Ecto neural progenitor cell (in vitro differentiated cells): ENCODE measurements around the gene ATXN1L.
A peak's percentile ranks its signal among the peaks of the same experiment; 100 is the strongest.
"Not testable (repeated sequence)": the region's sequence is repeated elsewhere in the genome, so short reads cannot be mapped to it uniquely, and the experiment has no call there.

Experiments
- DNase-seq: peaks from one replicate; pipeline ENCODE4 v3.0.0-alpha.2; 2018; ENCODE audit warnings: low spot score

Gene ATXN1L, protein sequence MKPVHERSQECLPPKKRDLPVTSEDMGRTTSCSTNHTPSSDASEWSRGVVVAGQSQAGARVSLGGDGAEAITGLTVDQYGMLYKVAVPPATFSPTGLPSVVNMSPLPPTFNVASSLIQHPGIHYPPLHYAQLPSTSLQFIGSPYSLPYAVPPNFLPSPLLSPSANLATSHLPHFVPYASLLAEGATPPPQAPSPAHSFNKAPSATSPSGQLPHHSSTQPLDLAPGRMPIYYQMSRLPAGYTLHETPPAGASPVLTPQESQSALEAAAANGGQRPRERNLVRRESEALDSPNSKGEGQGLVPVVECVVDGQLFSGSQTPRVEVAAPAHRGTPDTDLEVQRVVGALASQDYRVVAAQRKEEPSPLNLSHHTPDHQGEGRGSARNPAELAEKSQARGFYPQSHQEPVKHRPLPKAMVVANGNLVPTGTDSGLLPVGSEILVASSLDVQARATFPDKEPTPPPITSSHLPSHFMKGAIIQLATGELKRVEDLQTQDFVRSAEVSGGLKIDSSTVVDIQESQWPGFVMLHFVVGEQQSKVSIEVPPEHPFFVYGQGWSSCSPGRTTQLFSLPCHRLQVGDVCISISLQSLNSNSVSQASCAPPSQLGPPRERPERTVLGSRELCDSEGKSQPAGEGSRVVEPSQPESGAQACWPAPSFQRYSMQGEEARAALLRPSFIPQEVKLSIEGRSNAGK

DNA sequence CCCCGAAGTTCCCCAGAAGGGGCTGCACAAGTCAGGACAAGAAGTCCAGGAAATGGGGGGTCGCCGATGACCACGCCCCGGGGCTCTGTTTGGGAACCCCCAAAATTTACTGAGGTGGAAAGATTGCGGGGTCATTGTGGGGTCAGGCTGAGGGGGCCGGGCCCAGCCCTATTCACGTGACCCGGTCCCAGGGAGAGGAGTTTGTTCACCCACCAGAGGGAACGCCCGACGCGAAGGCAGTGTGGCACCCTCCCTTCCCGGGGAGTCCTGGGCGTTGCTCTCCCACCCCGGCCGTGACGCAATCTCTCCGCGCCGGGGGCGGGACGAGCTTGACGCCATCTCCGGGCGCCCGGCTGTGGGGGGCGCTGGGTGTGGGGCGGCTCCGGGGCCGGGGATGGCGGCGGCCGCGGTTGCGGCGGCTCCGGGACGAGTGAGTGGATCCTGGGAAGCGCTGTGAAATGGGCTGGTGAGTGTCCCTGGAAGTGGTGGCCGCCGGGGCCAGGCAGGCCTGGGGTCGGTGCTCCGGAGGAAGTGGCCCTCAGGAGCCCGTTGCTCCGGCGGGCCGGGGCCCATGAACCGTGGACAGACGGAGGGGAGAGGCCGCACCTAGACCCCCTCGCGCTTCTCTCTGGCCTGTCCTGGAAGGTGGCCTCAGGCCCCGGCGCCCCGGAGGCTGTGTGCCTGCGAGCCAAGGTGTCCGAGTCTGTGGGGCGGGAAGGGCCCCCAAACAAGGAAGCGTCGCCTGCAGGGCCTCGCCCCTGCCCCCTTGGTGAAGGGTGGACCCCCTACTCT lies at the start of gene ATXN1L:
ATXN1L (plus strand) TSS at position 338 of the 792 bp plus-strand sequence. CDS start 3,765 bp downstream, outside the sequence.
- peak; percentile 93 for DNase-seq

DNA sequence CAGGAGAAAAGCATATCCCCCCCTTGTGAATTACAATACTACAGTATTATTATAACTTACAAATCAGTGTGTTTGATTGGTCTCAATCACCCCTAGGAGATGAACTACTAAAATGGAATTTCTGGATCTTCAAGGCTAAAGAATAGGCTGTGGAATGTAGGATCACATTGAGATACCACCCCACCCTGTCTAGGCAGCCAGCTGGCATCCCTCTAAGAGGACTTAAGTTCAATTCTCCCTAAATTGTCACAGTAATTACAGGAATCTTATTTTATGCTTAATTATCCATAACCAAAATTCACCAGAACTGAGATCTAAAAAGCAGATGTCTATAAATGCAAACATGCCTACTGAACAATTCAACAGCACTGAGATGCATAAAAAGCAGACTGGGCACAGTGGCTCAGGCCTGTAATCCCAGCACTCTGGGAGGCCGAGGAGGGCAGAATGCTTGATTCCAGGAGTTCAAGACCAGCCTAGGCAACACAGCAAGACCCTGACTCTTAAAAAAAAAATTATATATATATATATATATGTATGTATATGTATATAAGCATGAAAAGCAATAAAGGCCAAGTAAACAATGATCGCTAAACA lies 49.2 kb upstream of the ATXN1L start:
- DNase-seq = no peak

DNA sequence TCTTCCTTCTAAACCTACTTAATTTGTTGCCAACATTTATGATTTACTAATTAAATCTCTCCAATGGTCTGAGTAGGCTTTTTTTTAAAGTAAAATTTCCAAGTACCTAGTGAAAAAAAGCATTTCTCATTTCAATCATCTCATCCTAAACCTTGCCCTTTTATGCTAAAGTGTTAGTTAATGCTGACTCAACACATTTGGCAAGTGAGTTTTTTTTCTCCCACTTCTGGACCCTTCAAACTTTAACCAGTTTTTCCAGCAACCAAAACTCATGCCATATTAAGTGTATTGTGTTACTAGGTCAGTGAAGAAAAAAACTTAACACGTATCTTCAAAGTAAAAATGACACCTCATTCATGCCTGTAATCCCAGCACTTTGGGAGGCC lies 42.5 kb upstream of the ATXN1L start:
- DNase-seq = no peak

DNA sequence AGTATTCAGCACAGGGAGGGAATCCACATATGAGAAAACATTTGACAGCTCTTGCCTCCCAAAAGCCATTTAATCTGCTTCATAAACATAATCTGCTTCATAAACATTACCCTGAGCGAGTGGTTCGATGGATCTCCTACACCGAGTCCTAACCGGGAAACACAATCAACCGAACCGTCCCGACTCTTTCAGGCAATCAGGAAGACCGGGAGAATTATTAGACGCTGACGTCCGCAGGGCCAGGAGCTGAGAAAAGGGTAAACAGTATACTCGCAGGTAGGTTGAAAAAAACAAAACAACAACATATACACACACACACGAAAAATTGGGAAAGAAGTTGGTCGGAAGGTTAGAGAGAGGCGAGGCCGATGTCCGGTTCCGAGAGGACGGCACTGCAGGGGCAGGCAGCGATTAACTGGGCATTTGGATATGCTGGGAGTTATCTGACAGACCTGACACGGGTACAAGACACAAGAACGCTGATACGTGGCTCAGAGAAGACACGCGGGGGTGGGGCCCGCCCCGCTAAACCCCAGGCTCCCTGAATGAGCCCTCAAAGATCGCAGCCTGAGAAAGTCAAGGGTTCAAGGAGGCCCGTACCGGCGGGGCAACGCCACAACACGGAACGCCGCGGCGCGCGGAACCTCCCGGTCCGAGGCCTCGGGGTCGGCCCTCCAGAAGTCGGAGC lies 37.7 kb upstream of the ATXN1L start:
- DNase-seq = no peak

DNA sequence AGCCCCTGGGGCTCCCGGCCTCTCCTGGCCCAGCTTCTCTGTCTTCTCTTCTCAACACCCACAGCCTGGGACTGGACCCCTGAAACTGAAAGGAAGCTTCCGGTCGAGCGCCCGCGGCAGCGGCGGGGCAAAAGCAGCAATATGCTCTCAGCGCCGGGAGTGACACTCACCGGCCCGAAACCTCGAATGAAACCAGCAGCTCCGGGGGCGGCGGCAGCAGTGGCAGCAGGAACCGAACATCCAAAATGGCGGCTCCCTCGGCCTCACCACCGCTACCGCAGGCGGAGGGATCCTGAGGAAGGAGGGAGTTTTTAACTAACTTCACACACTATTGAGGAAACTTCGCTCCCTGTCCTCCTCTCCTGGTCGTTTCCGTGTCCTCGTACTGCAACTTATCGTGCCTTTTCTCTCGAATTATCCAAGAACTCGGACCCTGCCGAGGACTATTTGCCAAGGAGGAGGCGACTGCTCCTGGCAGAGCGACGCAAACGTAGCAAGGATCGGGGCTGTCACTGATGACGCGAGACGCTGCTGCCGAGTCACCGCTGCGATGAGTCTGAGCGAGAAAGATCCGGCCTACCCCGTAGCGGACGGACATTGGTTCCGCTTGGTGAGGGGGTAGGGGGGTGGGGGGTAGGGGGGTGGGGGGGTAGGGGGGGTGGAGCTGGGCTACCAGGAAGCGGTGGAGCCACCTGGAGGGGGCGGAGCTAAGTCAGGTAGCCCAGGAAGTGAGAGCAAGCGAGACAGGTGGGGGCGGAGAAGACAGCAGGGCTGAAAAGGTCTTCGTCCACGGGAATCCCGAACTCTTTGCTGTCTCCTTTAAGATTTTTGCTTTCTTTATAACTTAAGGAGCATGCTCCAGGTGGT lies 37.0 kb upstream of the ATXN1L start, which contains the start of gene AP1G1:
AP1G1 (minus strand) TSS at position 242 of the 867 bp plus-strand sequence. CDS start 19,355 bp downstream, outside the sequence.
- peak; percentile 95 for DNase-seq

DNA sequence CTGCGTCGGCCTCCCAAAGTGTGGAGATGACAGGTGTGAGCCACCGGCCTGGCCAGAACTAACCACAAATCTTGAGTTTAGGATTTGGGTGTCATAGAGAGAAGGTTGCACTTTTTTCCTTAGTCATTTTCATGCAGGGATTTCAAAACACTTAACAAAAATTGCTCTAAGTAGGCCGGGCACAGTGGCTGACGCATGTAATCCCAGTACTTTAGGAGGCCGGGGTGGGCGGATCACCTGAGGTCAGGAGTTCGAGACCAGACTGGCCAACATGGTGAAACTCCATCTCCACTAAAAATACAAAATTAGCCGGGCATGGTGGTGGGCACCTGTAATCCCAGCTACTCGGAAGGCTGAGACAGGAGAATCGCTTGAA lies 35.6 kb upstream of the ATXN1L start:
- not testable (repeated sequence) for DNase-seq

DNA sequence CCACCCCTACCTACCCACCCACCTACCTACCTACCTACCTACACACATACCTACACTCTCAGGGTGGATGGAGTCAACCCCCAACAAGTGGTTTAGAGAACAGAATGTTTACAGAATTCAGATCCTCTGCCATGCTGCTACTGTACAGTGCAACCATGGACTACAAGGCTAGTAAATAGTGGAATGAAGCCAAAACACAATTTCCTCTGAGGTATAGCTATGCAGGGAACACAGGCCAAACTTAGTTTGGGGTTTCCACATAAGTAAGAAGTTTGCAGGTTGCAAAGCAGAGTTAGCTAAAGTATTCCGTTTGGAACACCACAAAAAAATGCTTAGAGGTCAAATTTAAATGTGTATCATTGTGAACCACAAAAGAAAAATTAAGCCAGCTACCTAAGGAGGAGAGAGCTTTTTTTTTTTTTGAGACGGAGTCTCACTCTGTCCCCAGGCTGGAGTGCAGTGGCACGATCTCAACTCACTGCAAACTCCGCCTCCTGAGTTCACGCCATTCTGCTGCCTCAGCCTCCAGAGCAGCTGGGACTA lies 34.4 kb upstream of the ATXN1L start:
- no peak for DNase-seq

DNA sequence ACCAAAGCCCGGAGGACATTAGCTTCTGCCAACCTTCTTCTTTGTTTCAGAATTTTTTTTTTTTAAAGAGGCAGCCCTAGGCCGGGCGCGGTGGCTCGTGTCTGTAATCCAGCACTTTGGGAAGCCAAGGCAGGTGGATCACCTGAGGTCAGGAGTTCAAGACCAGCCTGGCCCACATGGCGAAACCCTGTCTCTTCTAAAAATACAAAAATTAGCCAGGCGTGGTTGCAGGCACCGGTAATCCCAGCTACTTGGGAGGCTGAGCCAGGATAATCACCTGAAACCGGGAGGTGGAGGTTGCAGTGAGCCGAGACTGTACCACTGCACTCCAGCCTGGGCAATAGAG lies 28.6 kb upstream of the ATXN1L start:
- DNase-seq = not testable (repeated sequence)

DNA sequence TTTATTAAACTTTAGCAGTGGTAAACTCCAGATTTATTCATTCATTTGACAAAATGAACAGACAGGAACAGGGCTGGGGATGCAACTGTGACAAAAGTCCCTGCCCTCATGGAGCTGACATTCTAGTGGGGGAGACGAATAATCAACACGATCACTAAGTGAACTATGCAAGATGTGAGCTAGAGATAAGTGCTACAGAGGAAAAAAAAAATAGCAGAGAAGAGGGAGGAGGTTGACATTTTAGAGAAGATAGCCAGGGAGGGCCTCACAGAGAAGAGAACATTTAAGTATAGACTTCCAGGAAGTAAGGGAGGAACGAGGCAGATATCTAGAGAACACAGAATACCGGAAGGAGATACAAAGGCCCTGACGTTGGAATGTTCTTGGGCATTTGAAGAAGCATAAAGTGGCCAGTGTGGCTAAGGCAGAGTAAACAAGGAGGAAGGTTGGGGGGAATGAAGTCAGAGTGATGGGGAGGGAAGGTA lies 19.2 kb upstream of the ATXN1L start:
- DNase-seq = no peak

DNA sequence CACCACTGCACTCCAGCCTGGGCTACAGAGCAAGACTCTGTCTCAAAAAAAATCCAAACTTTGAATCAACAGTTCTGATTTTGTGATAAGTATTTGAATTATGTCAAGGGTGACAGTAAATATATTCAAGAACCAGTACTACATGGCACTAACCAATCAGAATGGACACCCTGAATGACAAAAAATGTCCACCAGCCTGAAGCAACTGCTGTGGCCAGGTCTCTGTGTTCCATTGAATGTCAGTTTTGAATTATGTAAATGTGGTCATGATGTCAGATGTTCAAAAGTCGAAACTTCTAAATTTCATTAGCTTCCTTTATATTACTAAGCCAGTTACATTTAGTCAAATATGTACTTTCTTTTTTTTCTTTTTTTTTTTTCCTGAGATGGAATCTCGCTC lies 15.4 kb upstream of the ATXN1L start:
- no peak for DNase-seq

DNA sequence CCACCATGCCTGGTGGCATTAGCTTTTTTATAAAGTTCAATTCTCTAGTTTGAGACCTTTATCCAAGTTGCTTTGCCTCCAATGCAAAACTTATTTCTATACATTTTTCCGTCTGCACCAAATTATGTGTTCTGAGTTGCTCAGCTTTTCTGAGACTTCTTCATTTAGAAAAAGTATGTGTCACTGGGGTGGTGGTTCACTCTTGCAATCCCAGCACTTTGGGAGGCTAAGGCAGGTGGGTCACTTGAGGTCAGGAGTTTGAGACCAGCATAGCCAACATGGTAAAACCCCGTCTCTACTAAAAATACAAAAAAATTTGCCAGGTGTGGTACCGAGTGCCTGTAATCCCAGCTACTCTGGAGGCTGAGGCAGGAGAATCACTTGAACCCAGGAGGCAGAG lies 14.1 kb upstream of the ATXN1L start:
- DNase-seq = not testable (repeated sequence)

DNA sequence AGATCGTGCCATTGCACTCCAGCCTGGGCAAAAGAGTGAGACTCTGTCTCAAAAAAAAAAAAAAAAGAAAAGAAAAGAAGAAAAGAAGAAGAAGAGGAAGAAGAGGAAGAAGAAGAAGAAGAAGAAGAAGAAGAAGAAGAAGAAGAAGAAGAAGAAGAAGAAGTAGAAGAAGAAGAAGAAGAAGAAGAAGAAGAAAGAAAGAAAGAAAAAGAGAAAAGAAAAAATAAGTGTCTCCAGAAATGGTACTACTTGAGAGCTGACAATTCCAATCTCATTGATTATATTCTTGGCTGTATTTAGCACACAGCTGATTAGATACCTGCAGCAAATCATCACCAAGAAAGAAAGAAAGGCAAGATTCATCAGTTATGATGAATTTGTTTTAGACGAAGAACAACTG lies 13.7 kb upstream of the ATXN1L start:
- DNase-seq = not testable (repeated sequence)

DNA sequence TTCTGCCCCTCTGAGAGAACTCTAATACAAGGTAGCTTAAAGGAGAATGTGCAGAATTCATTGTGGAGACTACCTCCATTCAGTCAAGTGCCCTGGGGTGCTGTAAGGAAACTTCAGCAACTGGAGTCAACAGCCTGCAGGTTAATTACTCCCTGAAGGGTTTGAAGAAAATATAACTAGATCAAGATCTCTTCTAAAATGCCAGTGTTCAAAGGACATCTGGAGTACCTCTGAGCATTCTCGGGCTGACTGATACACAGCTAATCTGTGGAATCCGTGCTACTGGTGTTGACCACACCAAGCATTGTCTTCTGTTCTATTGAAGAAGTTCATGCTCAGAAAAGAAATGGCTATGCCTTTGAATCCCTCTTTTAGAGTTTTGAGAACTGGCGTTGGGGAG lies 11.5 kb upstream of the ATXN1L start:
- no peak for DNase-seq

DNA sequence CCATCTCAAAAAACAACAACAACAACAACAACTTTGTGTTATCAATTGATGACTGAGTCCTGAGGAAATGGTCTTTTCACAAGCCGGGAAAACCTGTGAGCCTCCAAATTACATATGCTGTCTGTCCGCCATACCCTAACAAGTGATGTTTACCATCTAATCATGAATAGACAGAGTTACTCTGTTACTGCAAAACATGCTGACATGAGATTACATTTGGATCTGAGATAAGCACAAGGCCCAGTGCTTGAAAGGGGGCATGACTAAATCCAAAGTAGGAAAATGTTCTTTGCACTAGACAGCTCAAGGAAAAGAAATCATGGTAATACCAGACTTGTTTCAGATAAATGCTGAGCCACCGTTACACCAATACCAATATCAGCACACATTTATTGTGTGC lies 8.6 kb upstream of the ATXN1L start:
- DNase-seq = no peak

DNA sequence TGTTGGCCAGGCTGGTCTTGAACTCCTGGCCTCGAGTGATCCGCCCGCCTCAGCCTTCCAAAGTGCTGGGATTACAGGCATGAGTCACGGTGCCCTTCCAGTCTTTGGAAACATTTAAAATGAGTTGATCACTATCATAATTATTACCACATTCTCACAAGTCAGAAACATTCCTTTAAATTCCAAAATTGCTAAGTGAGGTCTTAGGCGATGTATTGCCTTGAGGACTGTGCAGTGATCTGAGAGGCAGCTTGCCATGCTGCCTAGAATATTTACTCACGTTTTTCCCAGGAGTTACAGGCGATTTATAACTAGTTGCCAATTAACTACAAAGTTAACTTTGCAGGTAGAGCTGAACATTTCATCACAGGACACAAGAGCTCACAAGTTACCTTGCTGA lies 5.7 kb upstream of the ATXN1L start:
- no peak for DNase-seq

DNA sequence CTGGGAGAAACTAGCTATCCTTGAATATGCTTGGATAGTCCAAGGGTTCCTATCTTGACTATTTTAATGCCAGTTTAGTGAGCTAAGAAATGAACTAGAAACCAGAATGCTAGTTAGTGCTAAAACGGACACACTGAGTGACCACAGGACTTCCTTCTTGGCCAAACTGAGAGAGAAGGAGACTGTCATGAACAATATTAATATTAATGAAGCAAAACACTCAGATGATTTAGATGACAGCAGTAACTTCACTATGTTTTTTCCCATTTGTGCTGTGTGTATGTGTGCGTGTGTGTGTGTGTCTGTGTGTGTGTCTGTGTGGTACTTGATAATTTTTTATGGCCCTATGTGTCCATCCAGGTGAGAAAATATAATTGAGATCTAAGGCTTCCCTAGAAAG lies 2.2 kb upstream of the ATXN1L start:
- DNase-seq = no peak

DNA sequence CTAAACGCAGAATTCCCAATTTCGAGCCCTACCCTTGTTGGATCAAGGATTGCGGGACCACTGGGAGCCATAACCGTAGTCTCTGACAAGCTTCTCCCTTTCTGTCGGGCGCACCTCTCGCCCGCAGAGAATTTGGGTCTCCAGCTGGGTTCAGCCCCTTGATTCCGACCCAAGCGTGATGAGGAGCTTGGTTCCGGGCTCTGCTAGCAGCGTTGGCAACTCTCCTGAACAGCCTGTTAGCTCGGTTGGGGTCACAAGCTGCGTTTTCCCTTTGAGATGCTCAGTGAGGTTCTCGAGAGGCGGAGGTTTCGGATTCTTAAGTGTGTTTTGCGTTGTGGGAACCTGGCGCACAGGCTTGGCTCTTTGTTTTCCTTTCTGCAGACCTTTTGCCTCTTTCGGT lies 655 bp downstream of the ATXN1L start:
- DNase-seq = peak; percentile 50

DNA sequence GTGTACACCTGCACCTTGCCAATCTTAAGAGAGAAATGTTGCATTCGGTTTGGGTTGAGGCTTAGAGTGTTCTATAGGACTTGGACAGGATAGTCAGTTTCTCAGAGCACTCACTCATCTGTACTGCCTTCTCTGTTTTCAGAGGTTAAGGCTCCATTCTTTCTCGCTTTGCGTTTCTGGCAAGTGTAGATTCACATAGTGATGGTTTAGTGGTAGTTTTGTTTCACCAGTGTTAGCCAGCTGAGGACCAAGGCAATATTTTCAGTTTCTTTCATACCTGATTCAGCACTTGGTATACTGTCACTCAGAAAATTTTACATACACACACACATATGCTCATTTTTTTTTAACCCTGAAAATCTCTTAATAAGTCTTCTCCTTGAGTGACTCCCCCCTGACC lies 1.3 kb downstream of the ATXN1L start:
- DNase-seq = no peak

DNA sequence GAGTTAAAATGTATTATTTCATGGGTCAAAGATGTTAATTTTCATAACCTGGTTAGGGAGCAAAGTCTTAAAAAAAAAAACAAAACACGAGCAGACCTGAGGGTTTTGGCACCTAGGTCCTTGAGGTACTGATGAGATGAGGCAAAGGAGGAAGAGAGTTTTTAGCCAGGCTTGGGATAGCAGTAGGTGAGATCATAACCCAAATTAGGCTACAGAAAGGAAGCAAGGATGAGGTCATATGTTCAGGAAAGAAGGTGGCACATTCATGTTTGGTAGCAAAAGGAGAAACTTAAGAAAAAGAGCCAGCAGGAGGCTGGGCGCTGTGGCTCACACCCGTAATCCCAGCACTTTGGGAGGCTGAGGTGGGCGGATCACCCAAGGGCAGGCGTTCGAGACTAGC lies 2.8 kb downstream of the ATXN1L start:
- DNase-seq = no peak

DNA sequence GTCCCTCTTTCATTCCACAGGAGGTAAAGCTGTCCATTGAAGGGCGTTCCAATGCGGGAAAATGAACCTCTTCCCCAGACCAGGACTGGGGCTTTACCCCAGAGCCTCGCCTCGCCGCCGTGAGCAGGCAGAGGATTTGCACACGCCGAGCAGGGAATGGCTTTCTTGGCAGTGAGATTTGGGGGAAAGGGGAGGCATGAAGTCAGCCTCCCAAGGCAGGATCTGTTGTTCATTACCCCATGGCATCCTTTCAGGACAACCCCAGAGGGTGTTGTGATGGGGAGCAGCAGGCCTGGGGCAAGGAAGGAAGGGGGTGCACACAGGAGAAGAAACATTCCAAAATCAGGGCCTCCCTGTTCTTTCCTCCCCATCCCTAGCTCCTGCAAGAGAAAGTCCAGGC lies 6.0 kb downstream of the ATXN1L start:
- no peak for DNase-seq
